Lower leg skin (tissue), 3 donors: ENCODE measurements around the gene IGLL5.

Experiments used
- CTCF ChIP-seq, 3 donors: fragments of 450-650 bp; IDR thresholded peaks; one replicate each; pipeline ENCODE4 v1.5.1; 2016; ENCODE audit warnings: antibody characterized with exemption in 3 of 3, mild to moderate bottlenecking in 3 of 3, moderate library complexity in 2 of 3
- POLR2A ChIP-seq, 2 donors: fragments of 450-650 bp; IDR thresholded peaks; one replicate each; pipeline ENCODE4 v1.6.1; 2016 to 2017; ENCODE audit warnings: antibody characterized with exemption in 2 of 2, mild to moderate bottlenecking in 1 of 2, moderate library complexity in 1 of 2

- TF ChIP-seq CTCF (IDR thresholded peaks at IDR 0.05) (no peak), POLR2A (IDR thresholded peaks at IDR 0.05) (no peak)
These were observed 26.4 kb downstream of the IGLL5 start for GRCh38 chr22:22913989-22914388.
